GM12874 (cell line): ENCODE data around the gene CACYBP.

Experiments used
- CTCF ChIP-seq: IDR thresholded peaks from 2 replicates; pipeline ENCODE4 v1.5.1; 2011; ENCODE audit warnings: low read depth, mild to moderate bottlenecking, control low read depth, low read length, moderate library complexity; ENCODE audit not compliant: insufficient read depth

The CACYBP gene

DNA sequence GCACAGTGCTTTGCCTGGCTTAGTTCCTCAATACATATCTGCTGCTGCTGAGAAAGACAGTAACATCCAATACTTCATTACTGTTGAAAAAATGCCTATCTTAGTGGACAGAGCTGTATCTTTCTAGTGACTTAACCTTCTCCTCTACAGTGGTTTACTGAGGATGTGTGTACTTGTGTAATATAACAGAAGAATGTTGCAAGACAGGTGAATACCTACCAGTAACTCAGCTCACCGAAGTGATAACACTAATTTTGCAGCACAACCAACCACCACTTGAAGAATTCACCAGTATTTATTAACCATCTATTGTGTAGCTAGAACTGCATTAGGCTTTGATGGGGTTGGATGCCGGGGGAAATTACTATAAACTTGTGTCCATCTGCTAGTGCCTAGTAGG is 51.2 kb downstream of the CACYBP start:
- no peak for TF ChIP-seq CTCF

DNA sequence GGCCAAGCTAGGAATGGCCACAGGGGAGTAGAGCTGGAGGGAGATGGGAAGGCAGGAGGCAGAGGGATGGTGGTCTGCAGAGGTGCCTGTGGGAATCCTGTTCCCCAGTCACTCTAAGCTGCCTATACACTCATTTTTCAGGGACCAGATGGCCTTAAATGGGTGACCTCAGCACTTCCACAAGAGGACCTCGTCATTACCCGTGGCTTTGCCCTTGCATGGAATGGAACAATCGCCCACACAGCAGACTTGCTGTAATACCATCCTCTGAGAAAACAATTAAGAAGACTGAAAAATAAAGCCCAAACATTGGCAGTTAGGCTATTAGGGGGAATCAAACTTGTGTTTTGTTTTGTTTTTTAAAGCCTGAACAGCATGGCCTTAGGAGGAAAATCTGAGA is 55.0 kb downstream of the CACYBP start:
- no peak for TF ChIP-seq CTCF
